Testis (tissue), 3 donors: ENCODE results near the gene ABHD13. TPM values are rescaled to one million over a fixed set of nuclear protein-coding genes. Genes with fewer than 3 reads are reported as not detected.

Source experiments
- DNase-seq: peaks from one replicate; pipeline ENCODE4 v3.0.0-alpha.2; 2019
- H3K27ac ChIP-seq, 2 donors: fragments of 200-600 bp; sonication (generic); one replicate each; pipeline ENCODE4 v1.5.1; 2019
- H3K27me3 ChIP-seq: fragments of 200-600 bp; sonication (generic); one replicate; pipeline ENCODE4 v1.5.1; 2019
- H3K36me3 ChIP-seq: fragments of 200-600 bp; sonication (generic); one replicate; pipeline ENCODE4 v1.5.1; 2017; ENCODE audit warnings: low read depth; ENCODE audit errors: missing control alignments
- H3K4me1 ChIP-seq: fragments of 200-600 bp; sonication (generic); one replicate; pipeline ENCODE4 v1.5.1; 2019
- H3K4me3 ChIP-seq, 2 donors: fragments of 200-600 bp; sonication (generic); one replicate each; pipeline ENCODE4 v1.5.1; 2017 to 2019
- H3K9me3 ChIP-seq: fragments of 200-600 bp; sonication (generic); one replicate; pipeline ENCODE4 v1.5.1; 2017
- CTCF ChIP-seq, 3 experiments: fragments of 450-650 bp in 2 of 3; fragments of 200-600 bp in 1 of 3; sonication (generic) in 1 of 3; IDR thresholded peaks; one replicate each; pipeline ENCODE4 v1.5.1; 2016 to 2019; ENCODE audit warnings: antibody characterized with exemption in 3 of 3, mild to moderate bottlenecking in 2 of 3, moderate library complexity in 1 of 3
- POLR2A ChIP-seq: fragments of 450-650 bp; IDR thresholded peaks from one replicate; pipeline ENCODE4 v1.6.1; 2017; ENCODE audit warnings: antibody characterized with exemption, mild to moderate bottlenecking, moderate library complexity
- WGBS, 2 donors: methylation state at CpG; one replicate each; pipeline ENCODE4 v1.1.5; 2018; 5-methylcytosine and 5-hydroxymethylcytosine counted together
- intact Hi-C: fragments of 100-400 bp; cut with DNase I; formaldehyde crosslinking; loops from one replicate; pipeline ENCODE4 v1.15.1; 2023; ENCODE audit warnings: low total_unique reads
- polyA plus RNA-seq: library from polyadenylated mRNA; stranded (reverse); fragments of 350-450 nt; fragmentation: Illumina TruSeq; extraction: RNeasy Lipid Tissue Mini Kit (QIAGEN cat#74804); gene quantifications from one replicate; pipeline ENCODE4 v1.2.3, GENCODE V29; 2014; ENCODE audit warnings: low read depth, low replicate concordance; ENCODE audit not compliant: insufficient read depth
- total RNA-seq, 2 donors: library from RNA; depleted of rRNA; stranded (reverse); fragments of >200 nt; gene quantifications; one replicate each; pipeline ENCODE4 v1.2.3, GENCODE V29; 2016

The ABHD13 gene
- total and polyA plus RNA-seq, 3 donors from 2014 or later: 6.5 to 7.4 (median 7.3) TPM

GRCh38 chr13:108194435-108194936 is 23.7 kb upstream of the ABHD13 start:
- 82 to 87% methylated on average over 3 to 5 of the region's 5 CpGs for WGBS, 2 donors
- no peak for DNase-seq
- Histone ChIP-seq H3K27me3 (no peaks in the 10 kb centered on the region), H3K27ac (no peak overlapping the region), H3K9me3 (no peaks in the 10 kb centered on the region), H3K4me3 (no peak overlapping the region), H3K36me3 (no peaks in the 10 kb centered on the region), H3K4me1 (no peaks in the 10 kb centered on the region)
- TF ChIP-seq CTCF (IDR thresholded peaks at IDR 0.05): no peak
- TF ChIP-seq POLR2A: no peak
- intact Hi-C loops: no loop called here

GRCh38 chr13:108195146-108195545 is 23.0 kb upstream of the ABHD13 start:
- Histone ChIP-seq H3K36me3 (no peaks in the 10 kb centered on the region), H3K9me3 (no peaks in the 10 kb centered on the region), H3K27me3 (no peaks in the 10 kb centered on the region), H3K4me1 (no peaks in the 10 kb centered on the region), H3K27ac (no peak overlapping the region), H3K4me3 (no peak overlapping the region)
- 25 to 36% methylated on average over 1 of the region's 1 CpG for WGBS, 2 donors
- intact Hi-C loops: no loop called here
- TF ChIP-seq POLR2A: no peak
- no peak for TF ChIP-seq CTCF (IDR thresholded peaks at IDR 0.05)
- DNase-seq: no peak

- 83 to 96% methylated on average over 4 to 5 of the region's 5 CpGs for WGBS, 2 donors
- no peak for DNase-seq
- Histone ChIP-seq H3K4me1 (no peaks in the 10 kb centered on the region), H3K9me3 (no peaks in the 10 kb centered on the region), H3K27ac (no peak overlapping the region), H3K36me3 (no peaks in the 10 kb centered on the region), H3K27me3 (no peaks in the 10 kb centered on the region), H3K4me3 (no peak overlapping the region)
- TF ChIP-seq CTCF (IDR thresholded peaks at IDR 0.05): no peak
- no peak for TF ChIP-seq POLR2A
- intact Hi-C loops: no loop called here
Measured at GRCh38 chr13:108195861-108196260, 22.3 kb upstream of the ABHD13 start.

- DNase-seq: no peak
- Histone ChIP-seq H3K9me3 (no peaks in the 10 kb centered on the region), H3K27me3 (no peaks in the 10 kb centered on the region), H3K27ac (no peak overlapping the region), H3K4me1 (no peaks in the 10 kb centered on the region), H3K36me3 (no peaks in the 10 kb centered on the region), H3K4me3 (no peak overlapping the region)
- WGBS, 2 donors: 88 to 91% methylated on average over 1 of the region's 1 CpG
- no peak for TF ChIP-seq POLR2A
- TF ChIP-seq CTCF (IDR thresholded peaks at IDR 0.05): no peak
- intact Hi-C loops: no loop called here
Measured at GRCh38 chr13:108200781-108201398, 17.3 kb upstream of the ABHD13 start.

GRCh38 chr13:108210551-108210950 is 7.6 kb upstream of the ABHD13 start:
- WGBS, 2 donors: 79 to 83% methylated on average over 2 of the region's 2 CpGs
- no peak overlapping the region for H3K27ac ChIP-seq
- no peak overlapping the region for H3K4me3 ChIP-seq
- DNase-seq: no peak
- intact Hi-C loops: no loop called here
- TF ChIP-seq POLR2A (no peak), CTCF (IDR thresholded peaks at IDR 0.05) (no peak)
- H3K36me3 ChIP-seq: no peaks in the 10 kb centered on the region
- no peaks in the 10 kb centered on the region for H3K4me1 ChIP-seq
- H3K9me3 ChIP-seq: no peaks in the 10 kb centered on the region
- no peaks in the 10 kb centered on the region for H3K27me3 ChIP-seq
